Stomach (tissue), 4 donors: ENCODE results near the gene TBC1D8.

Experiments used
- EP300 ChIP-seq: sonication (generic); formaldehyde crosslinking; IDR thresholded peaks from one replicate; pipeline ENCODE4 v1.6.1; 2017; ENCODE audit warnings: antibody characterized with exemption
- POLR2A ChIP-seq, 4 donors: fragments of 450-650 bp; IDR thresholded peaks; one replicate each; pipeline ENCODE4 v1.6.1; 2016; ENCODE audit warnings: antibody characterized with exemption in 4 of 4, control low read depth in 2 of 4, mild to moderate bottlenecking in 1 of 4, moderate library complexity in 1 of 4
- TF ChIP-seq, protein P1 (sequence below), 7 experiments: fragments of 450-650 bp in 4 of 7; fragments of 200-600 bp in 3 of 7; sonication (generic) in 3 of 7; IDR thresholded peaks; one replicate each; pipeline ENCODE4 v1.5.1; 2016 to 2019; ENCODE audit warnings: antibody characterized with exemption in 7 of 7, control low read depth in 2 of 7, mild to moderate bottlenecking in 1 of 7

DNA sequence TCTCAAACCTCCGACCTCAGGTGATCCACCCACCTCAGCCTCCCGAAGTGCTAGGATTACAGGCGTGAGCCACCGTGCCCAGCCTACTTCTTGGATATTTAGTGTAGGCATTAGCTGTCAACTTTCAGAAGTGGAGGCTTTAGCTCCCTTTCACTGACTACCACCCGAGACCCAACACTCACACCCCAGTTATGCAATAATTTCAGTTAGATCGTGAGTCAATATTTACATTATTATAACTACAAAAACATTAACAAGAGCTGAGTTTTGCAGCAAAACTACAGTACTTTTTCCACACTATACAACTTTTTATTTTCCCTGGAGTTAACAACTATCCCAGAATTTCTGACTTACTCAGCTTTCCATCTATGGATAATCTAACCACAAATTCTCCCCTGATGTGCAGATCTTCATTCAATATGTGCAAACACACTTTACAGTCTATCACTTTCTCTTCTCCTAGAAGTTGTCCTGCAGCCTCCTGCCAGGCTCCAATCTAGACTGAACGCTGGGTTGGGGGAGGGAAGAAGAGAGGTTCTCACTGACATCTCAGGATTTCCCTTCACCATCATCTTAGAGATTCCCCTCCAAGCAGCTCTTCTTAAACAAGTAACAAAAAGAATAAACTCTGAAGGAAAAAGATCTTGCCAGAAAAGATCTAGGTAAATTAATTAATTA is 10.1 kb downstream of the TBC1D8 start:
- TF ChIP-seq, protein P1, sequence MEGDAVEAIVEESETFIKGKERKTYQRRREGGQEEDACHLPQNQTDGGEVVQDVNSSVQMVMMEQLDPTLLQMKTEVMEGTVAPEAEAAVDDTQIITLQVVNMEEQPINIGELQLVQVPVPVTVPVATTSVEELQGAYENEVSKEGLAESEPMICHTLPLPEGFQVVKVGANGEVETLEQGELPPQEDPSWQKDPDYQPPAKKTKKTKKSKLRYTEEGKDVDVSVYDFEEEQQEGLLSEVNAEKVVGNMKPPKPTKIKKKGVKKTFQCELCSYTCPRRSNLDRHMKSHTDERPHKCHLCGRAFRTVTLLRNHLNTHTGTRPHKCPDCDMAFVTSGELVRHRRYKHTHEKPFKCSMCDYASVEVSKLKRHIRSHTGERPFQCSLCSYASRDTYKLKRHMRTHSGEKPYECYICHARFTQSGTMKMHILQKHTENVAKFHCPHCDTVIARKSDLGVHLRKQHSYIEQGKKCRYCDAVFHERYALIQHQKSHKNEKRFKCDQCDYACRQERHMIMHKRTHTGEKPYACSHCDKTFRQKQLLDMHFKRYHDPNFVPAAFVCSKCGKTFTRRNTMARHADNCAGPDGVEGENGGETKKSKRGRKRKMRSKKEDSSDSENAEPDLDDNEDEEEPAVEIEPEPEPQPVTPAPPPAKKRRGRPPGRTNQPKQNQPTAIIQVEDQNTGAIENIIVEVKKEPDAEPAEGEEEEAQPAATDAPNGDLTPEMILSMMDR (IDR thresholded peaks at IDR 0.05), result no peak
- TF ChIP-seq POLR2A (IDR thresholded peaks at IDR 0.05) (no peak), EP300 (no peak)
